Erythroblast (primary cell): Measurements from ENCODE around the gene RHOBTB1.

Source experiments
- GATA1 ChIP-seq: IDR thresholded peaks from 2 replicates; pipeline ENCODE4 v1.6.1; 2011; ENCODE audit warnings: low read depth, mild to moderate bottlenecking, control low read depth, low read length, moderate library complexity
- POLR2A ChIP-seq: IDR thresholded peaks from 2 replicates; pipeline ENCODE4 v1.6.1; 2011; ENCODE audit warnings: mild to moderate bottlenecking, low read length

- TF ChIP-seq POLR2A (no peak), GATA1 (no peak)
These were observed 36.0 kb downstream of the RHOBTB1 start for GRCh38 chr10:60908031-60908430.
